ENCODE data around the gene TRAPPC6A. TPM values are rescaled to one million over a fixed set of nuclear protein-coding genes. Genes with fewer than 3 reads are reported as not detected.

Gene TRAPPC6A
- total RNA-seq, 1 experiment from 2014 or later: 26.9 TPM

DNA sequence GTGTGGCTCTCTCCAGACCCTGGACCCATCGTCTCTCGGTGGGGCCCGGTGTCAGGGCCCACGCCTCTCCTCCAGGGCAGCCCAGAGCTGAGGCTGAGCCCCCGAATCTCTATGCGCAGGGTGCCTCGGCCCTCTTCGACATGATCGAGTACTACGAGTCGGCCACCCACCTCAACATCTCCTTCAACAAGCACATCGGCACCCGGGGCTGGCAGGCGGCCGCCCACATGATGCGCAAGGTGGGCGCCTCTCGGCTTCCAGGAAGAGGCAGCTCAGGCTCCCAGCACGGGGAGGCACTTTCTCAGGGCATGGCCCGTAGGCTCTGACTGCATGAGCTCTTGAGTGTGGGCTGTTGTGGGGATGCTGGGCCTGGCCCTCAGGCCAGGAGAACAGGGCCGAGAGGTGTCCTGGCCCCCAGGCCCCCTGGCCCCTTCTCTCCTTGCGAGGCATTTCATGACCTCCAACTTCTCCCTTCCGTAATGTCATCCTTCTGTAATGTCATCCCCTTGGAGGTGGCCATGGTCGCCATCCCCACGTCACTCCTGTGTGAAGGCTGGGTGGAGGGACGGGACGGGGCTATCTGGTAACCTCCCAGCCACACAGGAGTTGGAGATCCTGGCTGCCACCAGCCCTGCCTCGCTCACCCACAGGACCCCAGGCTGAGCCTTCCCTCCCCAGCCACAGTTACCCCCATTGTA lies 36.7 kb downstream of the TRAPPC6A start:
- no peaks in the 10 kb centered on the region for H3K9me2 ChIP-seq (ENCODE audit: insufficient read depth)
- ATAC-seq (no peak), DNase-seq (ENCODE audit: low read depth, low spot score) (no peak)
- H4K20me1 ChIP-seq (ENCODE audit: insufficient read depth): no peaks in the 10 kb centered on the region
- TF ChIP-seq EZH2 (IDR thresholded peaks at IDR 0.05) (no peak), EGR1 (IDR thresholded peaks at IDR 0.05; ENCODE audit: low read depth) (no peak), FOSL1 (IDR thresholded peaks at IDR 0.05; ENCODE audit: low read depth) (no peak), RAD21 (IDR thresholded peaks at IDR 0.05; ENCODE audit: low read depth) (no peak), ZFX (IDR thresholded peaks at IDR 0.05) (no peak), POLR2A (IDR thresholded peaks at IDR 0.05; ENCODE audit: borderline replicate concordance, extremely low read depth, insufficient read depth, insufficient read length) (no peak), TCF7L2 (IDR thresholded peaks at IDR 0.05; ENCODE audit: borderline replicate concordance, extremely low read depth, insufficient read depth, insufficient read length) (no peak), SRF (IDR thresholded peaks at IDR 0.05; ENCODE audit: low read depth) (no peak), EZH2phosphoT487 (IDR thresholded peaks at IDR 0.05; ENCODE audit: borderline replicate concordance) (no peak)
- TF ChIP-seq, protein P1, sequence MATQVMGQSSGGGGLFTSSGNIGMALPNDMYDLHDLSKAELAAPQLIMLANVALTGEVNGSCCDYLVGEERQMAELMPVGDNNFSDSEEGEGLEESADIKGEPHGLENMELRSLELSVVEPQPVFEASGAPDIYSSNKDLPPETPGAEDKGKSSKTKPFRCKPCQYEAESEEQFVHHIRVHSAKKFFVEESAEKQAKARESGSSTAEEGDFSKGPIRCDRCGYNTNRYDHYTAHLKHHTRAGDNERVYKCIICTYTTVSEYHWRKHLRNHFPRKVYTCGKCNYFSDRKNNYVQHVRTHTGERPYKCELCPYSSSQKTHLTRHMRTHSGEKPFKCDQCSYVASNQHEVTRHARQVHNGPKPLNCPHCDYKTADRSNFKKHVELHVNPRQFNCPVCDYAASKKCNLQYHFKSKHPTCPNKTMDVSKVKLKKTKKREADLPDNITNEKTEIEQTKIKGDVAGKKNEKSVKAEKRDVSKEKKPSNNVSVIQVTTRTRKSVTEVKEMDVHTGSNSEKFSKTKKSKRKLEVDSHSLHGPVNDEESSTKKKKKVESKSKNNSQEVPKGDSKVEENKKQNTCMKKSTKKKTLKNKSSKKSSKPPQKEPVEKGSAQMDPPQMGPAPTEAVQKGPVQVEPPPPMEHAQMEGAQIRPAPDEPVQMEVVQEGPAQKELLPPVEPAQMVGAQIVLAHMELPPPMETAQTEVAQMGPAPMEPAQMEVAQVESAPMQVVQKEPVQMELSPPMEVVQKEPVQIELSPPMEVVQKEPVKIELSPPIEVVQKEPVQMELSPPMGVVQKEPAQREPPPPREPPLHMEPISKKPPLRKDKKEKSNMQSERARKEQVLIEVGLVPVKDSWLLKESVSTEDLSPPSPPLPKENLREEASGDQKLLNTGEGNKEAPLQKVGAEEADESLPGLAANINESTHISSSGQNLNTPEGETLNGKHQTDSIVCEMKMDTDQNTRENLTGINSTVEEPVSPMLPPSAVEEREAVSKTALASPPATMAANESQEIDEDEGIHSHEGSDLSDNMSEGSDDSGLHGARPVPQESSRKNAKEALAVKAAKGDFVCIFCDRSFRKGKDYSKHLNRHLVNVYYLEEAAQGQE (IDR thresholded peaks at IDR 0.05; ENCODE audit: low read depth): no peak
- TF ChIP-seq, protein P2, sequence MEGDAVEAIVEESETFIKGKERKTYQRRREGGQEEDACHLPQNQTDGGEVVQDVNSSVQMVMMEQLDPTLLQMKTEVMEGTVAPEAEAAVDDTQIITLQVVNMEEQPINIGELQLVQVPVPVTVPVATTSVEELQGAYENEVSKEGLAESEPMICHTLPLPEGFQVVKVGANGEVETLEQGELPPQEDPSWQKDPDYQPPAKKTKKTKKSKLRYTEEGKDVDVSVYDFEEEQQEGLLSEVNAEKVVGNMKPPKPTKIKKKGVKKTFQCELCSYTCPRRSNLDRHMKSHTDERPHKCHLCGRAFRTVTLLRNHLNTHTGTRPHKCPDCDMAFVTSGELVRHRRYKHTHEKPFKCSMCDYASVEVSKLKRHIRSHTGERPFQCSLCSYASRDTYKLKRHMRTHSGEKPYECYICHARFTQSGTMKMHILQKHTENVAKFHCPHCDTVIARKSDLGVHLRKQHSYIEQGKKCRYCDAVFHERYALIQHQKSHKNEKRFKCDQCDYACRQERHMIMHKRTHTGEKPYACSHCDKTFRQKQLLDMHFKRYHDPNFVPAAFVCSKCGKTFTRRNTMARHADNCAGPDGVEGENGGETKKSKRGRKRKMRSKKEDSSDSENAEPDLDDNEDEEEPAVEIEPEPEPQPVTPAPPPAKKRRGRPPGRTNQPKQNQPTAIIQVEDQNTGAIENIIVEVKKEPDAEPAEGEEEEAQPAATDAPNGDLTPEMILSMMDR (IDR thresholded peaks at IDR 0.05 in 2 of 3, conservative IDR thresholded peaks at IDR 0.05 in 1 of 3; ENCODE audit: borderline replicate concordance in 1 of 3, insufficient read depth in 1 of 3, low read depth in 2 of 3, low read length in 2 of 3): no peak
- TF ChIP-seq, protein P3, sequence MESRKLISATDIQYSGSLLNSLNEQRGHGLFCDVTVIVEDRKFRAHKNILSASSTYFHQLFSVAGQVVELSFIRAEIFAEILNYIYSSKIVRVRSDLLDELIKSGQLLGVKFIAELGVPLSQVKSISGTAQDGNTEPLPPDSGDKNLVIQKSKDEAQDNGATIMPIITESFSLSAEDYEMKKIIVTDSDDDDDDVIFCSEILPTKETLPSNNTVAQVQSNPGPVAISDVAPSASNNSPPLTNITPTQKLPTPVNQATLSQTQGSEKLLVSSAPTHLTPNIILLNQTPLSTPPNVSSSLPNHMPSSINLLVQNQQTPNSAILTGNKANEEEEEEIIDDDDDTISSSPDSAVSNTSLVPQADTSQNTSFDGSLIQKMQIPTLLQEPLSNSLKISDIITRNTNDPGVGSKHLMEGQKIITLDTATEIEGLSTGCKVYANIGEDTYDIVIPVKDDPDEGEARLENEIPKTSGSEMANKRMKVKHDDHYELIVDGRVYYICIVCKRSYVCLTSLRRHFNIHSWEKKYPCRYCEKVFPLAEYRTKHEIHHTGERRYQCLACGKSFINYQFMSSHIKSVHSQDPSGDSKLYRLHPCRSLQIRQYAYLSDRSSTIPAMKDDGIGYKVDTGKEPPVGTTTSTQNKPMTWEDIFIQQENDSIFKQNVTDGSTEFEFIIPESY (IDR thresholded peaks at IDR 0.05; ENCODE audit: extremely low read depth, insufficient replicate concordance, low read length): no peak
- POLR2A ChIA-PET: no interaction called here
- CTCF ChIA-PET: no interaction called here
- RAD21 ChIA-PET (ENCODE audit: low non-redundant PET in 1 of 2, low total read pairs in 2 of 2, uncharacterized antibody in 2 of 2, unreplicated experiment in 2 of 2): no interaction called here
- H2AFZ ChIP-seq (ENCODE audit: low read depth, low read length, poor library complexity, severe bottlenecking): no peak overlapping the region
- peaks cover 18% of the 10 kb centered on the region; the same call in 1 of the 2 replicates for H3K79me2 ChIP-seq (ENCODE audit: insufficient read depth, low read length)
- H3K9ac ChIP-seq (ENCODE audit: low read length): no peak overlapping the region
- intact Hi-C loops (cut with micrococcal nuclease): no loop called here
- BruUV-seq (replicated peaks): no TSS peak
- no peaks in the 10 kb centered on the region for H3K27me3 ChIP-seq (ENCODE audit: insufficient read depth, low read length)
- no peak overlapping the region for H3K4me2 ChIP-seq (ENCODE audit: low read length)
- H3K4me3 ChIP-seq (replicated peaks in 1 of 2; ENCODE audit: low read depth in 1 of 2, low read length in 2 of 2): no peak overlapping the region
- peaks cover 0 to 3% of the 10 kb centered on the region in 2 experiments; a peak in 2 of 4 replicates for H3K4me1 ChIP-seq (ENCODE audit: control insufficient read depth in 1 of 2, insufficient read depth in 2 of 2, low read length in 2 of 2)
- no peaks in the 10 kb centered on the region; a peak in 1 of 4 replicates for H3K36me3 ChIP-seq (ENCODE audit: control insufficient read depth in 1 of 2, insufficient read depth in 2 of 2, low read length in 2 of 2)
- no peaks in the 10 kb centered on the region for H3K9me3 ChIP-seq (ENCODE audit: control insufficient read depth in 1 of 2, insufficient read depth in 1 of 2, low read depth in 1 of 2, low read length in 2 of 2)
- H3K27ac ChIP-seq (ENCODE audit: low read depth, low read length): no peak overlapping the region
